PC-9 (cell line): ENCODE measurements around the gene L3HYPDH. TPM values are rescaled to one million over a fixed set of nuclear protein-coding genes. Genes with fewer than 3 reads are reported as not detected.

Experiments
- BruUV-seq: library from RNA; stranded (reverse); fragments of 400-500 nt; replicated peaks from 2 replicates; lab custom pipeline; 2021; lab: Mats Ljungman, UMichigan
- CTCF ChIA-PET: fragments of 300-600 bp; sonication (Branson Sonifier 250); formaldehyde crosslinking; loops from one replicate; lab custom pipeline; 2022; ENCODE audit warnings: antibody characterized with exemption; lab: Charles Lee
- POLR2A ChIA-PET: fragments of 300-600 bp; sonication (Branson Sonifier 250); formaldehyde crosslinking; loops from one replicate; lab custom pipeline; 2022; ENCODE audit warnings: antibody characterized with exemption; ENCODE audit not compliant: unreplicated experiment; lab: Charles Lee
- DNase-seq, 2 experiments: peaks; one replicate each; pipeline versions ENCODE4 v3.0.0 to v3.0.0-alpha.2; 2015 to 2022; ENCODE audit warnings: mixed read lengths in 1 of 2
- H2AFZ ChIP-seq: fragments of 200-600 bp; sonication (generic); 2 replicates; pipeline ENCODE4 v1.8.1; 2017; ENCODE audit warnings: antibody characterized with exemption
- H3F3A ChIP-seq: fragments of 200-600 bp; sonication (generic); 2 replicates; pipeline ENCODE4 v1.8.1; 2017; ENCODE audit warnings: antibody characterized with exemption, mild to moderate bottlenecking, low read depth; ENCODE audit not compliant: insufficient read depth
- H3K27ac ChIP-seq: fragments of 200-600 bp; sonication (generic); 2 replicates; pipeline ENCODE4 v1.6.1; 2016; ENCODE audit warnings: mixed run types
- H3K27me3 ChIP-seq: fragments of 200-600 bp; sonication (generic); 2 replicates; pipeline ENCODE4 v1.6.1; 2016; ENCODE audit warnings: low read depth, mixed run types; ENCODE audit not compliant: insufficient read depth
- H3K36me3 ChIP-seq: fragments of 200-600 bp; sonication (generic); 2 replicates; pipeline ENCODE4 v1.6.1; 2016; ENCODE audit warnings: low read depth, mixed run types
- H3K4me1 ChIP-seq: fragments of 200-600 bp; sonication (generic); replicated peaks from 2 replicates; pipeline ENCODE4 v1.6.1; 2016; ENCODE audit warnings: mixed run types; ENCODE audit not compliant: insufficient read depth
- H3K4me2 ChIP-seq: fragments of 200-600 bp; sonication (generic); 2 replicates; pipeline ENCODE4 v1.6.1; 2017; ENCODE audit warnings: mixed run types
- H3K4me3 ChIP-seq: fragments of 200-600 bp; sonication (generic); 2 replicates; pipeline ENCODE4 v1.6.1; 2016; ENCODE audit warnings: mixed run types
- H3K79me2 ChIP-seq: fragments of 200-600 bp; sonication (generic); 2 replicates; pipeline ENCODE4 v1.6.1; 2017; ENCODE audit warnings: low read depth, mixed run types
- H3K9me2 ChIP-seq: fragments of 200-600 bp; sonication (generic); 2 replicates; pipeline ENCODE4 v1.8.1; 2017; ENCODE audit warnings: mild to moderate bottlenecking; ENCODE audit not compliant: insufficient read depth
- H3K9me3 ChIP-seq: fragments of 200-600 bp; sonication (generic); 2 replicates; pipeline ENCODE4 v1.8.1; 2016; ENCODE audit warnings: low read depth; ENCODE audit not compliant: insufficient read depth
- H4K20me1 ChIP-seq: fragments of 200-600 bp; sonication (generic); 2 replicates; pipeline ENCODE4 v1.8.1; 2017; ENCODE audit not compliant: insufficient read depth
- CTCF ChIP-seq: fragments of 200-600 bp; sonication (generic); conservative IDR thresholded peaks from 2 replicates; pipeline ENCODE4 v1.6.1; 2017; ENCODE audit warnings: mixed run types, antibody characterized with exemption, mild to moderate bottlenecking, moderate library complexity
- EZH2 ChIP-seq: fragments of 200-600 bp; sonication (generic); IDR thresholded peaks from 2 replicates; pipeline ENCODE4 v1.8.0; 2017; ENCODE audit warnings: antibody characterized with exemption, low read depth
- intact Hi-C: fragments of 100-400 bp; cut with micrococcal nuclease; formaldehyde crosslinking; loops from one replicate; pipeline ENCODE4 v1.10.0; 2022; ENCODE audit not compliant: unreplicated experiment
- total RNA-seq: library from RNA; stranded (reverse); gene quantifications from 2 replicates; pipeline ENCODE4 v1.2.3, GENCODE V29; 2021

Gene L3HYPDH
- total RNA-seq, 1 experiment from 2014 or later: 121 TPM

DNA sequence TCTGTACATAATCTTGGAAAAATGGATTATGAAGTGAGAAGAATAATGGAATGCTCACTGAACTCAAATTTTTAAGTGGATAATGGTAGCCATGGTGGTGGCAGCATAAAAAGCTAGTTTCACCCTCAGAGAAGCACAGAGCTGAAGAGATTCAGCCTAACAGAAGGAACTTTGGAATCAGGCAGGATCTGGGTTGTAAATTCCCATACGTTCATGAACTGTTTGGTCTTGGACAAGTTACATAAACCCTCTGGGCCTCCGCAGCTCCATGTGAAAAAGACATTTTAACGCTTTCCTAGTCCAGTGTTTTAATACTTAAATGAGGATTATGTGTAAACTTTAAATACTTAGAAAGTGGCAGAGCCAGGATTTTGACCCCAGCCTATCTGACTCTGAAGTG is 26.8 kb upstream of the L3HYPDH start:
- CTCF ChIA-PET: no interaction called here

GRCh38 chr14:59510001-59510400 is 25.8 kb upstream of the L3HYPDH start:
- H3K79me2 ChIP-seq: no peaks in the 10 kb centered on the region
- no peaks in the 10 kb centered on the region for H3K36me3 ChIP-seq
- no peak for TF ChIP-seq CTCF
- no peak for TF ChIP-seq EZH2
- H3K4me2 ChIP-seq: no peak overlapping the region
- no peaks in the 10 kb centered on the region for H3K9me2 ChIP-seq
- no peaks in the 10 kb centered on the region for H3K27me3 ChIP-seq
- CTCF ChIA-PET: no interaction called here
- no peak for DNase-seq
- H4K20me1 ChIP-seq: no peaks in the 10 kb centered on the region
- no TSS peak for BruUV-seq
- no peak overlapping the region for H3K27ac ChIP-seq
- no peak overlapping the region for H2AFZ ChIP-seq
- no peaks in the 10 kb centered on the region for H3F3A ChIP-seq
- POLR2A ChIA-PET: no interaction called here
- no peak overlapping the region for H3K4me3 ChIP-seq
- no peaks in the 10 kb centered on the region for H3K4me1 ChIP-seq
- H3K9me3 ChIP-seq: no peaks in the 10 kb centered on the region
- intact Hi-C loops: no loop called here

More for the DNA sequence above, 26.8 kb upstream of the L3HYPDH start:
- Histone ChIP-seq H3K36me3 (no peaks in the 10 kb centered on the region), H3K27me3 (no peaks in the 10 kb centered on the region), H3K79me2 (no peaks in the 10 kb centered on the region), H3K9me3 (no peaks in the 10 kb centered on the region), H3K4me3 (no peak overlapping the region), H3K27ac (no peak overlapping the region), H4K20me1 (no peaks in the 10 kb centered on the region), H3K4me1 (no peaks in the 10 kb centered on the region), H3F3A (no peaks in the 10 kb centered on the region), H3K4me2 (no peak overlapping the region), H2AFZ (no peak overlapping the region), H3K9me2 (no peaks in the 10 kb centered on the region)
- BruUV-seq: no TSS peak
- POLR2A ChIA-PET: no interaction called here
- intact Hi-C loops: no loop called here
- TF ChIP-seq CTCF: no peak
- no peak for TF ChIP-seq EZH2
- no peak for DNase-seq

DNA sequence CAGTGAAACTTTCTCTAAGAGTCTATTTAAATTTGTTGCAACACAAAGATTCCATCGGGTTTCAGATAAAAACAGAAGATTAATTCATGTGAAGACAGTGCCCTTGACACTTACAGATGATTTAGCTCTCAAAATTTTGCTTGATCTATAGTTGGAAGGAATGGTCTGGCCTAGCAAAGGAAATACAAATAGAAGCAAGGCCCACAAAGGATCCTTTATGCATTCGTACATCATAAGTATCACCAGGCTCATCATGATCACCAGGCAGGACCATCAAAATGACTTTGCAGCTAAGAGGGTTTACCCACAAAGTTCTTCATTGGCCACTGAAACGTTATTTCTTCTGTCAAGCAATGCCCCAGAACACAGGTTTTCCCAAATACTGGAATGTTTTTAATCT is 24.9 kb upstream of the L3HYPDH start:
- no TSS peak for BruUV-seq
- Histone ChIP-seq H3K9me2 (no peaks in the 10 kb centered on the region), H3K4me1 (no peaks in the 10 kb centered on the region), H3K36me3 (no peaks in the 10 kb centered on the region), H3K27ac (no peak overlapping the region), H3K4me3 (no peak overlapping the region), H4K20me1 (no peaks in the 10 kb centered on the region), H3K4me2 (no peak overlapping the region), H3F3A (no peaks in the 10 kb centered on the region), H2AFZ (no peak overlapping the region), H3K27me3 (no peaks in the 10 kb centered on the region), H3K79me2 (no peaks in the 10 kb centered on the region), H3K9me3 (no peaks in the 10 kb centered on the region)
- CTCF ChIA-PET: no interaction called here
- intact Hi-C loops: loop anchor here (10.0 kb wide), 1 partner anchor 676 kb away; no protein-coding TSS in a partner anchor
- TF ChIP-seq EZH2: no peak
- no peak for TF ChIP-seq CTCF
- no peak for DNase-seq
- POLR2A ChIA-PET: no interaction called here
